HG02870 (cell line): ENCODE measurements around the gene HP1BP3.
A peak's percentile ranks its signal among the peaks of the same experiment; 100 is the strongest.

Source experiments
- ATAC-seq: cut with Tn5 transposase; IDR thresholded peaks from one replicate; pipeline ENCODE4 v1.9.1; 2021; ENCODE audit warnings: mild to moderate bottlenecking, moderate library complexity; ENCODE audit not compliant: unreplicated experiment

The HP1BP3 gene

GRCh38 chr1:20696397-20697333, 90.4 kb downstream of the HP1BP3 start:
- ATAC-seq = peak; percentile 62

DNA sequence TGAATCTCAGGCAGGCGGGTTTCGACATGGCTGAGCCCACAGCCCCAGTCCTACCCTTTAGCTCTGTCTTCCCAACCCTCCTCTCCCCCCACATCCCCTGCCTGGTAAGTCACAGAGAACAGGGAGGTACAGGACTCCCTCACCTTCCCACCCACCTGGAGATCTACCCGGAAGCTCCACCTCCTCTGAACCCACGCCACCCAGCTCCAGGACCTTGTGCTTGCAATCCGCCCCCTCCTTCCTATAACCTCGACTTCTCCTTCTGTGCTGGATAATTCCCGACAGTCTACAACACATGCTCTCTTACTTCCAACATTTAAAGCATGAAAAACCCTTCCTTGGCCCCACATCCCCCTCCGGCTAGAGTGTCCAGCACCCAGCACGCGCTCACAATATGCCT, 91.6 kb downstream of the HP1BP3 start:
- no peak for ATAC-seq

DNA sequence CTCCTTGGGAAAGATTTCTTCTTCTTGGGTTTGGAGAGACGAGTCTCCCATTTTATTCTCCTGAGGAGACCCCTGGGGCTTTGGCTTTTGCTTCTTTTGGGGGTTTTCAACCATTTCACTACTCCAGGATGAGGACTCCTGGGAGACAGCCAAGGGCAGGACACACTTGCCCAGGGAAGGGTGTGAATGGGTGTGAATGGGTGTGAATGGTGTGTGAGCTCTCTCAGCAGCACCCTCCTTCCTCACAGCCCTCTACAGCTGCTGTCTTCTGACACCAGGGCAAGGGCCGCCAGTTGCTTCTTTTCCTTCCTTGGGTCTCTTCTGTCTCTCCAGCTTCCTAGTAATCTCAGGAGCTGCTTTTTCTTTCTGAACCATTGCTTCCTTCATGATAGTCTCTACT, 93.5 kb downstream of the HP1BP3 start:
- no peak for ATAC-seq
